H1 (cell line): ENCODE results near the gene GTPBP1. TPM values are rescaled to one million over a fixed set of nuclear protein-coding genes. Genes with fewer than 3 reads are reported as not detected.
A peak's percentile ranks its signal among the peaks of the same experiment; 100 is the strongest.

Source experiments
- BCL11A ChIP-seq, 2 experiments: IDR thresholded peaks; one replicate each; pipeline ENCODE4 v1.6.1; 2011; ENCODE audit warnings: low read depth in 2 of 2, low read length in 2 of 2, mild to moderate bottlenecking in 2 of 2
- CEBPB ChIP-seq: IDR thresholded peaks from 2 replicates; pipeline ENCODE4 v1.6.1; 2012; ENCODE audit warnings: low read depth, low read length
- FOSL1 ChIP-seq: IDR thresholded peaks from 2 replicates; pipeline ENCODE4 v1.6.1; 2011; ENCODE audit warnings: mild to moderate bottlenecking, low read depth, low read length, moderate library complexity; ENCODE audit not compliant: insufficient read depth
- HDAC2 ChIP-seq, 2 experiments: fragments of 300-600 bp in 1 of 2; sonication (generic) in 1 of 2; IDR thresholded peaks; 2 replicates each; pipeline ENCODE4 v1.6.1; 2011 to 2012; ENCODE audit warnings: low read depth in 2 of 2, low read length in 2 of 2, mild to moderate bottlenecking in 2 of 2, moderate library complexity in 2 of 2, borderline replicate concordance in 1 of 2, inconsistent platforms in 1 of 2
- KDM1A ChIP-seq: fragments of 200-600, 300-600 bp; sonication (generic); IDR thresholded peaks from 2 replicates; pipeline ENCODE4 v1.7.1; 2016; ENCODE audit warnings: mild to moderate bottlenecking, low read length, borderline replicate concordance
- KDM4A ChIP-seq: IDR thresholded peaks from one replicate; pipeline ENCODE4 v1.7.1; 2012; ENCODE audit warnings: low read depth, mild to moderate bottlenecking, moderate library complexity, low read length, inconsistent platforms; ENCODE audit not compliant: severe bottlenecking
- KDM5A ChIP-seq: fragments of 200-600 bp; IDR thresholded peaks from 2 replicates; pipeline ENCODE4 v1.7.1; 2012; ENCODE audit warnings: mild to moderate bottlenecking, low read length, inconsistent platforms, mixed read lengths
- NANOG ChIP-seq: IDR thresholded peaks from 2 replicates; pipeline ENCODE4 v1.6.1; 2011; ENCODE audit warnings: low read length, low read depth, mild to moderate bottlenecking, inconsistent platforms; ENCODE audit not compliant: insufficient read depth, poor library complexity, severe bottlenecking
- NRF1 ChIP-seq: IDR thresholded peaks from 2 replicates; pipeline ENCODE4 v1.6.1; 2011; ENCODE audit warnings: mild to moderate bottlenecking, low read depth, low read length, improper control_type of control experiment
- POLR2AphosphoS5 ChIP-seq: IDR thresholded peaks from 2 replicates; pipeline ENCODE4 v1.6.1; 2011; ENCODE audit warnings: low read depth, low read length
- POU5F1 ChIP-seq: IDR thresholded peaks from 2 replicates; pipeline ENCODE4 v1.6.1; 2011; ENCODE audit warnings: low read depth, mild to moderate bottlenecking, low read length, moderate library complexity
- RNF2 ChIP-seq: fragments of 200-900, 300-1000 bp; sonication (generic); IDR thresholded peaks from 2 replicates; pipeline ENCODE4 v1.7.1; 2016; ENCODE audit warnings: borderline replicate concordance, low read depth, mild to moderate bottlenecking, antibody characterized with exemption, low read length; ENCODE audit not compliant: poor library complexity, severe bottlenecking; ENCODE audit errors: missing control alignments
- SIRT6 ChIP-seq: IDR thresholded peaks from one replicate; pipeline ENCODE4 v1.7.1; 2012; ENCODE audit warnings: low read length, inconsistent platforms
- SIX5 ChIP-seq: IDR thresholded peaks from 2 replicates; pipeline ENCODE4 v1.6.1; 2011; ENCODE audit warnings: mild to moderate bottlenecking, low read depth, low read length
- SP1 ChIP-seq: IDR thresholded peaks from 2 replicates; pipeline ENCODE4 v1.6.1; 2011; ENCODE audit warnings: low read depth, low read length
- SP2 ChIP-seq: IDR thresholded peaks from 2 replicates; pipeline ENCODE4 v1.6.1; 2012; ENCODE audit warnings: mild to moderate bottlenecking, low read length, inconsistent platforms
- SP4 ChIP-seq: IDR thresholded peaks from 2 replicates; pipeline ENCODE4 v1.6.1; 2012; ENCODE audit warnings: low read length, inconsistent platforms
- TAF1 ChIP-seq: IDR thresholded peaks from 2 replicates; pipeline ENCODE4 v1.6.1; 2011; ENCODE audit warnings: mild to moderate bottlenecking, low read depth, low read length
- TBP ChIP-seq: IDR thresholded peaks from 2 replicates; pipeline ENCODE4 v1.6.1; 2011; ENCODE audit warnings: low read depth, low read length, improper control_type of control experiment
- ZNF274 ChIP-seq: IDR thresholded peaks from 2 replicates; pipeline ENCODE4 v1.7.0; 2012; ENCODE audit warnings: low read length, borderline replicate concordance; ENCODE audit errors: extremely low read depth
- polyA plus RNA-seq, 7 experiments: library from polyadenylated mRNA; depleted of rRNA in 3 of 7; stranded (reverse) in 5 of 7; unstranded in 2 of 7; fragments of >200 nt in 5 of 7; fragments of 200-250 nt in 2 of 7; gene quantifications; 1 replicate in 5 of 7; 2 replicates in 1 of 7; 4 replicates in 1 of 7; pipeline versions ENCODE4 v1.2.1 to v1.2.3, GENCODE V29; 2011 to 2013; ENCODE audit warnings: missing spikeins in 2 of 7, mixed read lengths in 2 of 7
- total RNA-seq: library from RNA; stranded (reverse); fragmentation: NEBNext Ultra II Directional; extraction: Animal tissue kit (Norgen Biotek cat#: 25700); gene quantifications from 2 replicates; pipeline ENCODE4 v1.2.1, GENCODE V29; 2021
- TF ChIP-seq, protein P1 (sequence below): IDR thresholded peaks from 2 replicates; pipeline ENCODE4 v1.6.1; 2012; ENCODE audit warnings: low read length, inconsistent platforms
- TF ChIP-seq, protein P2 (sequence below): IDR thresholded peaks from 2 replicates; pipeline ENCODE4 v1.6.1; 2011; ENCODE audit warnings: low read length, improper control_type of control experiment

Gene GTPBP1
- total and polyA plus RNA-seq, 2 of the 8 experiments (the other 6 are each of a cell fraction or from before 2014, with no cell fraction given): 53.1 to 91.8 TPM

DNA sequence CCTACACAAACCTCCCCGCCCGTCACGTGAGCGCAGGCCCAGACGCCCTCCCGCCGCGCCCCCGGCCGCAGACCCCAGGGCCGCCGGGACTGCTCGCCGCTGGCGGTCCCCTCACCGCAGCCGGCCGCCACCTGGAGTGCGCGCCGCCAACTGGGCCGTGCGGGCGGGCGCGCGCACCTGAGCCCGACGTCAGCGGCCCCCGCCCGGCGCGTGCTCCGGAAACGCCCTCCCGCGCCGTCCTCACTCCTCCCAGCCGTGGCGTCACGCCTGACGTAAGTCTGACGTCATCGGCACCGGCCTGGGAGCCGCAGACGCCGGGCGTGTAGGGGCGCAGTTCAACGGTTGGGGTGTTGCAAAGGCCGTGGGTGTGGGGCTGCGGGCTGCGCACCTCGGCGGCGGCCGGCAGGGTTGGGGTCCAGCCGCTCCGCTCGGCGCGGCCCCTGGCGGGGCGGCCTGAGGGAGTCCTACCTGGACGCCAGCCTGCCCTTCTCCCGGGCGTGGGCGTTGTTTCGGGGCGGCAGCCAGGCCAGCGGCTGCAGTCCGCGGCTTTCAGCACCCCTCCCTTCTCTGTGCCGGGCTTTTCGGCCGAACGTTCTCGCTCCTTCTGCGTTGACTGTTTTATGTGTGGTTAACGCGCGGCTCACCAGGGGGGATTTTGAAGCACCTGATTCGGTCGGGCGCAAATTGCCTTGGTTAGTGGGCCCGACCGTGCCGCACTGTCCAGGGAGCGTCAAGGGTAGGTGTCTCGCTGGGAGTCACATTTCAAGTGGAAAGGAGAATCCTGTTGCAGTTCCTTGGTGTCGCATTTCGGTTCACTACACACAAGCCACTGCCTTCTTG is 4.7 kb upstream of the GTPBP1 start, which contains the start of gene JOSD1 (continued):
- TF ChIP-seq, protein P1, sequence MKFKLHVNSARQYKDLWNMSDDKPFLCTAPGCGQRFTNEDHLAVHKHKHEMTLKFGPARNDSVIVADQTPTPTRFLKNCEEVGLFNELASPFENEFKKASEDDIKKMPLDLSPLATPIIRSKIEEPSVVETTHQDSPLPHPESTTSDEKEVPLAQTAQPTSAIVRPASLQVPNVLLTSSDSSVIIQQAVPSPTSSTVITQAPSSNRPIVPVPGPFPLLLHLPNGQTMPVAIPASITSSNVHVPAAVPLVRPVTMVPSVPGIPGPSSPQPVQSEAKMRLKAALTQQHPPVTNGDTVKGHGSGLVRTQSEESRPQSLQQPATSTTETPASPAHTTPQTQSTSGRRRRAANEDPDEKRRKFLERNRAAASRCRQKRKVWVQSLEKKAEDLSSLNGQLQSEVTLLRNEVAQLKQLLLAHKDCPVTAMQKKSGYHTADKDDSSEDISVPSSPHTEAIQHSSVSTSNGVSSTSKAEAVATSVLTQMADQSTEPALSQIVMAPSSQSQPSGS: peak; percentile 83
- TF ChIP-seq SIX5 (no peak), BCL11A (IDR thresholded peaks at IDR 0.05; ENCODE audit: low read depth in 2 of 2, low read length in 2 of 2) (no peak), POU5F1 (no peak), POLR2AphosphoS5 (peak; percentile 87), FOSL1 (no peak), ZNF274 (no peak), SIRT6 (no peak), SP4 (peak; percentile 85; the same call in 1 of the 2 replicates), KDM4A (peak; percentile 81), KDM1A (no peak), TAF1 (peak; percentile 83), CEBPB (no peak), RNF2 (no peak), KDM5A (no peak), NANOG (no peak), SP2 (no peak), SP1 (no peak), NRF1 (no peak), TBP (peak; percentile 45), HDAC2 (IDR thresholded peaks at IDR 0.05; ENCODE audit: borderline replicate concordance in 1 of 2, low read depth in 2 of 2, low read length in 2 of 2) (no peak)
- TF ChIP-seq, protein P2, sequence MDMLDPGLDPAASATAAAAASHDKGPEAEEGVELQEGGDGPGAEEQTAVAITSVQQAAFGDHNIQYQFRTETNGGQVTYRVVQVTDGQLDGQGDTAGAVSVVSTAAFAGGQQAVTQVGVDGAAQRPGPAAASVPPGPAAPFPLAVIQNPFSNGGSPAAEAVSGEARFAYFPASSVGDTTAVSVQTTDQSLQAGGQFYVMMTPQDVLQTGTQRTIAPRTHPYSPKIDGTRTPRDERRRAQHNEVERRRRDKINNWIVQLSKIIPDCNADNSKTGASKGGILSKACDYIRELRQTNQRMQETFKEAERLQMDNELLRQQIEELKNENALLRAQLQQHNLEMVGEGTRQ: no peak
